Testis (tissue), 2 donors: Measurements from ENCODE around the gene SCUBE3.

Experiments used
- CTCF ChIP-seq, 3 experiments: fragments of 450-650 bp in 2 of 3; fragments of 200-600 bp in 1 of 3; sonication (generic) in 1 of 3; IDR thresholded peaks; one replicate each; pipeline ENCODE4 v1.5.1; 2016 to 2019; ENCODE audit warnings: antibody characterized with exemption in 3 of 3, mild to moderate bottlenecking in 2 of 3, moderate library complexity in 1 of 3
- POLR2A ChIP-seq: fragments of 450-650 bp; IDR thresholded peaks from one replicate; pipeline ENCODE4 v1.6.1; 2017; ENCODE audit warnings: antibody characterized with exemption, mild to moderate bottlenecking, moderate library complexity

- TF ChIP-seq POLR2A (no peak), CTCF (IDR thresholded peaks at IDR 0.05) (no peak)
Measured at GRCh38 chr6:35237476-35237875, 23.7 kb downstream of the SCUBE3 start.
